Hepatocyte (in vitro differentiated cells): ENCODE measurements around the gene DZIP1L. TPM values are rescaled to one million over a fixed set of nuclear protein-coding genes. Genes with fewer than 3 reads are reported as not detected.
"Not testable (repeated sequence)": the region's sequence is repeated elsewhere in the genome, so short reads cannot be mapped to it uniquely, and the experiment has no call there.

Experiments used
- DNase-seq: peaks from one replicate; pipeline ENCODE4 v3.0.0-alpha.2; 2016; ENCODE audit warnings: low spot score
- H2AFZ ChIP-seq: fragments of 200-600 bp; sonication (generic); 2 replicates; pipeline ENCODE4 v1.6.0; 2016; ENCODE audit warnings: antibody characterized with exemption, mild to moderate bottlenecking
- H3K27ac ChIP-seq: fragments of 200-600 bp; sonication (generic); 2 replicates; pipeline ENCODE4 v1.5.1; 2016; ENCODE audit warnings: mild to moderate bottlenecking
- H3K27me3 ChIP-seq: fragments of 200-600 bp; sonication (generic); 2 replicates; pipeline ENCODE4 v1.6.1; 2016
- H3K36me3 ChIP-seq: fragments of 200-600 bp; sonication (generic); replicated peaks from 2 replicates; pipeline ENCODE4 v1.5.1; 2016; ENCODE audit warnings: low read depth; ENCODE audit not compliant: insufficient read depth
- H3K4me1 ChIP-seq: fragments of 200-600 bp; sonication (generic); 2 replicates; pipeline ENCODE4 v1.5.1; 2016; ENCODE audit warnings: mild to moderate bottlenecking, moderate library complexity; ENCODE audit not compliant: insufficient read depth
- H3K4me2 ChIP-seq: fragments of 200-600 bp; sonication (generic); 2 replicates; pipeline ENCODE4 v1.6.0; 2016
- H3K4me3 ChIP-seq: fragments of 200-600 bp; sonication (generic); 2 replicates; pipeline ENCODE4 v1.5.1; 2016; ENCODE audit warnings: mild to moderate bottlenecking
- H3K79me2 ChIP-seq: fragments of 200-600 bp; sonication (generic); 2 replicates; pipeline ENCODE4 v1.6.0; 2017; ENCODE audit warnings: mild to moderate bottlenecking
- H3K9me2 ChIP-seq: fragments of 200-600 bp; sonication (generic); replicated peaks from 2 replicates; pipeline ENCODE4 v1.6.0; 2017; ENCODE audit warnings: mild to moderate bottlenecking; ENCODE audit not compliant: insufficient read depth
- H3K9me3 ChIP-seq: fragments of 200-600 bp; sonication (generic); 2 replicates; pipeline ENCODE4 v1.5.1; 2016; ENCODE audit warnings: low read depth, mild to moderate bottlenecking
- H4K20me1 ChIP-seq: fragments of 200-600 bp; sonication (generic); 2 replicates; pipeline ENCODE4 v1.6.0; 2016; ENCODE audit warnings: mild to moderate bottlenecking; ENCODE audit not compliant: insufficient read depth, poor library complexity, severe bottlenecking
- CTCF ChIP-seq: fragments of 200-600 bp; sonication (generic); IDR thresholded peaks from 2 replicates; pipeline ENCODE4 v1.5.1; 2016; ENCODE audit warnings: antibody characterized with exemption, mild to moderate bottlenecking; ENCODE audit not compliant: poor library complexity
- EZH2 ChIP-seq: fragments of 200-600 bp; sonication (generic); IDR thresholded peaks from 2 replicates; pipeline ENCODE4 v1.6.1; 2016; ENCODE audit warnings: antibody characterized with exemption, mild to moderate bottlenecking, borderline replicate concordance
- EZH2phosphoT487 ChIP-seq: fragments of 200-600 bp; sonication (generic); IDR thresholded peaks from one replicate; pipeline ENCODE4 v1.6.1; 2018; ENCODE audit warnings: antibody characterized with exemption, mild to moderate bottlenecking, low read depth, moderate library complexity; ENCODE audit not compliant: unreplicated experiment, severe bottlenecking
- WGBS: methylation state at CpG from one replicate; pipeline ENCODE4 v1.1.6; 2016; ENCODE audit warnings: low lambda C conversion rate; ENCODE audit errors: missing lambda C conversion rate; 5-methylcytosine and 5-hydroxymethylcytosine counted together
- polyA plus RNA-seq: library from polyadenylated mRNA; unstranded; fragments of >200 nt; fragmentation: Nextera tagmentation; extraction: Ambion mirVana; gene quantifications from 2 replicates; pipeline ENCODE4 v1.2.1, GENCODE V29; 2016
- total RNA-seq: library from RNA; depleted of rRNA; stranded (reverse); fragments of >200 nt; gene quantifications from 2 replicates; pipeline ENCODE4 v1.2.3, GENCODE V29; 2014

The DZIP1L gene
- total and polyA plus RNA-seq, 2 experiments from 2014 or later = 4.0 to 7.5 TPM

DNA sequence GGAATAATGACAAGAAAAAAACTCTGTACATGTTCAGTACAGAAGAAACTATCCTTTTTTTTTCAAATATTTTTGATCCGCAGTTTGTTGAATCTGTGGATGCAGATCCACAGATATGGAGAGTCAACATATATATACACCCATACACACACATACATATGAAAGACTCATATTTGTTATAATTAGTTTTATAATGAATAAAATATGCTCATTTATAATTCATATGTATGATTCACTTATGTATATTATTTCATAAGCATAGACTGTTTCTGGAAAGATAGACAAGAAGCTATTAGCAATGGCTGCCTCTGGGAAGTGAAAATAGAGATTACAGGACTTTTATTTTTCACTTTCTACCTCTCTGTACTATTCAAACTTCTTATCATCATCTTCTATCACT, 9.8 kb downstream of the DZIP1L start:
- 95% methylated on average over 1 of the region's 1 CpG for WGBS
- no peaks in the 10 kb centered on the region for H4K20me1 ChIP-seq
- peaks cover 4% of the 10 kb centered on the region for H3K79me2 ChIP-seq
- H3K9me3 ChIP-seq = no peaks in the 10 kb centered on the region
- TF ChIP-seq EZH2phosphoT487 (no peak), CTCF (no peak), EZH2 (no peak)
- no peaks in the 10 kb centered on the region for H3K27me3 ChIP-seq
- no peak overlapping the region for H2AFZ ChIP-seq
- no peak overlapping the region for H3K27ac ChIP-seq
- H3K9me2 ChIP-seq = no peaks in the 10 kb centered on the region
- DNase-seq = no peak
- no peak overlapping the region for H3K4me3 ChIP-seq
- H3K36me3 ChIP-seq = no peaks in the 10 kb centered on the region
- H3K4me2 ChIP-seq = no peak overlapping the region
- H3K4me1 ChIP-seq = no peaks in the 10 kb centered on the region

DNA sequence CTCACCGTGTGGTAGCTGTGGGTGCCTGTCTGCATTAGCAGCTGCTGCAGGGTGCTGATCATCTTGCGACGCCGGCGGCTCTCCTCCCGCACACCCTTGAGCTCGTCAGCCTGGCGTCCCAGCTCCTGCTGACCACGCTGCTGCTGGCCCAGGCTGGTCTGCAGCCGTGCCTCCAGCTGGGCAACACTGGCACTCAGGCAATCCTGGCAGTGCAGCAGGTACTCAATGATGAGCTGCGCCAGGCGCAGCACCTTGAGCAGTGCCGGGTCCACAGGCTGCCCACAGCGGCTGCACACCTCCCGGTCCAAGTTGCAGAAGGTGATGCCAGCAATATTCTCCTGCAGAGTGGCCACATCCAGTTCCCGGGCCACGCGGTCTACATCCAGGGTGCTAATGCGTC, 11.9 kb downstream of the DZIP1L start:
- Histone ChIP-seq H3K27me3 (no peaks in the 10 kb centered on the region), H3K27ac (no peak overlapping the region), H3K4me3 (no peak overlapping the region), H3K36me3 (no peaks in the 10 kb centered on the region), H3K9me3 (no peaks in the 10 kb centered on the region), H2AFZ (no peak overlapping the region), H3K4me1 (no peaks in the 10 kb centered on the region), H4K20me1 (no peaks in the 10 kb centered on the region), H3K9me2 (no peaks in the 10 kb centered on the region), H3K79me2 (no peaks in the 10 kb centered on the region), H3K4me2 (no peak overlapping the region)
- WGBS = 96% methylated on average over 19 of the region's 19 CpGs
- TF ChIP-seq EZH2phosphoT487 (no peak), EZH2 (no peak), CTCF (no peak)
- DNase-seq = no peak

DNA sequence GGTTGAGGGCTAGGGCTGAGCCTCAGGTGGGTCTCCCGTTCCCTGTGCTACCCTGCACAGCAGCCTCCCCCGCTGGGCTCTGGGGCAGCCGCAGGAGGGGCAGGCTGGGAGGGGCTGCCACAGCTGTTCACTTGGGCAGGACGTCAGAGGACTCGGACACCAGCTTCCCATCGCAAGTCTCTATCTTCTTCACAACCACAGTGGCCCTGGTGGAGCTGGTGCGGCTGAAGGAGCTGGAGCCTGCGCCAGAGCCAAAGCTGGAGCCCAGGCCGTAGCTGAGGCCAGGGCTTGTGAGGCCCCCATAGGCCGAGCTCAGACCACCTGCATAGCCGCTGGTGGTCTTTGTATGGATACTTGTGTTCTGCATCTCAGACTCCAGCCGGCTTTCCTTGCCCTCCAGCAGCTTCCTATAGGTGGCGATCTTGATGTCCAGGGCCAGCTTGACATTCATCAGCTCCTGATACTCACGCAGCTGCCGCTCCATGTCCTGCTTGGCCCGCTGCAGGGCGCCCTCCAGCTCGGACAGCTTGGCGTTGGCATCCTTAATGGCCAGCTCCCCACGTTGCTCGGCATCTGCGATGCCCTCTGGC, 14.0 kb downstream of the DZIP1L start:
- not testable (repeated sequence) for H3K36me3 ChIP-seq, H3K9me2 ChIP-seq, H3K4me3 ChIP-seq, H3K4me2 ChIP-seq, H3K27me3 ChIP-seq, DNase-seq, H2AFZ ChIP-seq, H3K27ac ChIP-seq, H3K4me1 ChIP-seq, H4K20me1 ChIP-seq, H3K9me3 ChIP-seq, H3K79me2 ChIP-seq
- 84% methylated on average over 22 of the region's 22 CpGs for WGBS
- peak; percentile 9 for TF ChIP-seq CTCF

DNA sequence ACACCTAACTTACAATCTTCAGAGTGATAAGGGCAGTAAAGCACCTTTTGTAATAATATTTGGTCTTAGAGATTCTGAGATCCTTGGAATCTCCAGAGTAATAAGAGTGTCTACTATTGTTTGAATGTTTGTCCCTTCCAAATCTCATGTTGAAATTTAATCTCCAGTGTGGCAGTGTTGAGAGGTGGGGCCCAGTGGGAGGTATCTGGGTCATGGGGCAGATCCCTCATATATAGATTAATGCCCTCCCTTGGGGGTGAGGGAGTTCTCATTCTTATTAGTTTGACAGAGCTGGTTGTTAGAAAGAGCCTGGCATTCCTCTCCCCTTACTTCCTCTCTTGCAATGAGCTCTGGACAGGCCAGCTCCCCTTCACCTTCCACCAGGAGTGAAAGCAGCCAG, 16.0 kb downstream of the DZIP1L start:
- H3K4me3 ChIP-seq = no peak overlapping the region
- H3K27ac ChIP-seq = no peak overlapping the region
- no peaks in the 10 kb centered on the region for H3K36me3 ChIP-seq
- no peak for TF ChIP-seq CTCF
- no peak for TF ChIP-seq EZH2phosphoT487
- no peak for TF ChIP-seq EZH2
- H3K9me2 ChIP-seq = no peaks in the 10 kb centered on the region
- H3K9me3 ChIP-seq = no peaks in the 10 kb centered on the region
- no peak for DNase-seq
- H2AFZ ChIP-seq = no peak overlapping the region
- no peak overlapping the region for H3K4me2 ChIP-seq
- no peaks in the 10 kb centered on the region for H3K27me3 ChIP-seq
- no peaks in the 10 kb centered on the region for H3K4me1 ChIP-seq
- H3K79me2 ChIP-seq = no peaks in the 10 kb centered on the region
- no peaks in the 10 kb centered on the region for H4K20me1 ChIP-seq
